HL-60/S4 treated with phorbol 12-myristate 13-acetate at 8.2 ng/mL for 4 days and 3 days (cell line): ENCODE data around the gene TOR3A.
"Not testable (repeated sequence)": the region's sequence is repeated elsewhere in the genome, so short reads cannot be mapped to it uniquely, and the experiment has no call there.

ENCODE experiments used
- in situ Hi-C: fragments of 300-500 bp; cut with MboI; formaldehyde crosslinking; loops from 2 replicates; pipeline ENCODE4 v1.15.0; 2022; ENCODE audit warnings: low sequenced_read_pairs

The TOR3A gene

DNA sequence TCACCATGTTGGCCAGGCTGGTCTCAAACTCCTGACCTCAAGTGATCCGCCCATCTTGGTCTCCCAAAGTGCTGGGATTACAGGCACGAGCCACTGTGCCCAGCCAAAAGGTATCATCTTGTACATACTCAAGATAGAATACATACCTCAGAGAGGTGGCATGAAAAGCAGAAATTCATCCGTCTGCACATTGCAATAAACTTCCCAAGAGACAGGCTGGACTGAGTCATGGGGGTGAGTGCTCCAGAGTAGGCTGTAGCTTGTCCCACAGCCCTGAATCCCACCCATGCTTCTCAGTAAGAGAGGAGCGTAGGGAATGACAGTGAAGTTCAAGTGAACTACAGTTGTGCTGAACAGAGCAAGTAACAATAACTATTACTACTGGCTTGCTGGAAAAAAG, 19.7 kb downstream of the TOR3A start:
- in situ Hi-C loops, result no loop called here

DNA sequence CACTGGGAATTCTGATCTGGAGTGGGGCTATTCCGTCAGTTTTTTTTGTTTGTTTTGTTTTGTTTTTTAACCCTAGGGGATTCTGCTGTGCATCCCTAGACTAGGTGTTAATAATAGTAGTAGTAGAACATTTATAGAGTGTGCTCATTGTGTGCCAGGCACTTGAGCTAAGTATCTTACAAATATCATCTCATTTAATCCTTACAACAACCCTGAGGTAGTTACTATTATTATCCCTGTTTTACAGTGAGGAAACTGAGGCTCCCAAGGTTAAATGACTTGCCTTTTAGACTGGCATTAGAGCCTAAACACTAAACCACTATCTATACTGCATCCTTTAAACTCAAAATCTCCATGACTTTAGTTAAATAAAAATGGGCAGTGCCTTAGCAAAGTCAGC, 22.1 kb downstream of the TOR3A start:
- in situ Hi-C loops, result no loop called here

DNA sequence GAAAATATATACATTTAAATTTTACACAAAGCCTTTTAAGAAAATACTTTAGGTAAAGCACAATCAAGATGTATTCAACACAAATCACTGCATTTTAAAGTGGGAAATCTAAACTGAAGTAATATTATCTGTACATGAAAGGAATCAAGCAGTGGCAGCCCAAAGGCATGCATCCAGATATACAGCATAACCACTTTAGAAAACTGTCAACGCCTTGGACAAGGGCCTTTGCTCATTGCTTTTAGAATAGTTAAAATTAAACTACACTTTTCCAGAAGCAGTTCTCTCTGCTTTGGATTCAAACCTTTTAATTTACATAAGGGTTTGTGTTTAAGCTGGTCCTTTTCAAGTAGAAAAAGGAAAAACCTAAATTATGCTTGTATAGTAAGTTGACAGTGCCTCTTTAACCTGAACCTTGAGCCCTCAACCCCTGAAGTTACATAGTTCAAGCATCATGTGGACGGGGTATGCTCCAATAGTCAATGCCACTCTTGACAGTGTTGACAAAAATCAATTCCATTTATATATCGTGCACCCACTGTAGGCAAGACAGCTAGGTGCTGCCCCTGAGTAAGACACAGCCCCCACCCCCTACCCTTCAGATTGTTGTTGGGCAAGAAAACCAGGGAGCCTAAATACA, 22.9 kb downstream of the TOR3A start:
- in situ Hi-C loops, result no loop called here

DNA sequence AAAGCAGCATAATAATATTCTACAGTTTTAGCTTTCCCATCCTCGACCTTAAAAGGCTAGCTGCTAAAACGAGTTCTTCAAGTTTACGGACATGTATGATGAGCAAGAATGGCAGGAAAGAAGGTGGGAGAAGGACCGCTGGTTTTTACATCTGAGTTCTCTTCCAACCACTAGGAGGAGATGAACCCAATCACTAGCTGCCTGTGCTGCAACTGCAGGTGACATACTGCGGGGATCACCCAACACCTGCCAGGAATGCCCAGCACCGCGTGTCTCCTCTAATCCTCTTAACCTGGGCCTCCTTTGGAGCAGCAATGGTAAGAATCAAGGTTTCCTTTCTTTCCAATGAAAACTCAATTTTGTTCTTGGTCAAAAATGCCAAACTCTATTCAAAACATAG, 23.5 kb downstream of the TOR3A start:
- in situ Hi-C loops, result no loop called here

DNA sequence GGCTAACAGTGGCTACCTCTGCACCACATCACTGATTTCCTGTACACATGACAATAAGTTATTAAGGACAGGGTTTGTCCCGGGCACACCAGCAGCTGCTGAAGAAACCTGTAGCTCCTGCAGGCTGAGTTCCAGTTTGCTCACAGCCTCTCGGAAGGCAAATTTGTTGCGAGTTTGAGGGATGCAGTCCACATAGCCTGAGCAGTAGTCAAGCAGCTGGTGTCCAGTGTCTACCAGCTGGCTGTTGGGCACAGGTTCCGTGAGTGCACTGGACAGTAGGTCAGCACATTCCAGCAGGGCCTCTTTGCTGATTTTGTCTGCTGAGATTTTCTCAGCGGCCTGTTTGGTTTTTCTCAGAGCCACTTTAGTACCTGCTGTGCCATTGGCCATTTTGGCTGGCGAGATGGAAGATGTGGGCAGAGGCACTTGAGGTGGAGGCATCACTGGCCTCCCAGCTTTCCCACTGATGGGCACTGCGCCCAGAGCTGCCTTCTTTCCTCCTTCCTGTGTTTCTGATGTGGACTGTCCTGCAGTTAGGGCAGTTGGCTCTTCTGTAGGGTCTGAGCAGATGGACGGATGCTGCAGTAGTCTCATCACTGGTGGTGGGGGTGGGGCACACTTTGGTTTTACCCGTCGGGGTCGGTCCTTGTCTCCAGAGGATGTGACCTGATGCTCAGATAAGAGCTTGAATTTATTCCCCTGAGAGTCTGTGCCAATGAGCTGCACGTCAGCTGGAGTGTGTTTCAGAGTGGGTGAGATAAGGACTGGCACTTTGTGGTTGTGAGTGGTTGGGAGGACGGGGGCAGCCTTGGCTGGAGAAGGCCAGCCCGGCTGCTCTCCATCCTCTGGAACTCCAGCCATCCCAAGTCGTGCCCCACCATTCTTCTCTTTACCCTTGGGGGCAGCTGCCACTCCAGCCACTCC, 26.1 kb downstream of the TOR3A start:
- in situ Hi-C loops, result no loop called here

DNA sequence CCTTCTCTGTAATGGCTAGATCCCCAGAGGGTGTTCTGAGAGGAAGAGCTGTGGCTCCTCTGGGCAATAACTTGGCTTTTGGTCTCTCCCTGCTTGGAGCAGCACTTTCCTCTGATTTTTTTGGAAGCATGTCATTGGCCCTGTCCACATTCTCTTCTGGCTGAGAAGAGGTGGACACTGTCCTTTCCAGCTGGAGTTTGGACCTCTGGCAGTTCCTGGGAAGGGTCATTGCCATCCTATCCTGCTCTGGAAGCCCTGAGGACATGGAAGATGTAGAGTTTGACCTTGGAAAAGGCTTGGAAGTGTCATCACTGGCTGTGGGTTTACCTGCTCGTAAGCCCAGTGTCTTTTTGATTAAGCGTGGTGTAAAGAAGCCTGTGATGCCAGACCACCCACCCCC, 26.8 kb downstream of the TOR3A start:
- in situ Hi-C loops, result no loop called here

DNA sequence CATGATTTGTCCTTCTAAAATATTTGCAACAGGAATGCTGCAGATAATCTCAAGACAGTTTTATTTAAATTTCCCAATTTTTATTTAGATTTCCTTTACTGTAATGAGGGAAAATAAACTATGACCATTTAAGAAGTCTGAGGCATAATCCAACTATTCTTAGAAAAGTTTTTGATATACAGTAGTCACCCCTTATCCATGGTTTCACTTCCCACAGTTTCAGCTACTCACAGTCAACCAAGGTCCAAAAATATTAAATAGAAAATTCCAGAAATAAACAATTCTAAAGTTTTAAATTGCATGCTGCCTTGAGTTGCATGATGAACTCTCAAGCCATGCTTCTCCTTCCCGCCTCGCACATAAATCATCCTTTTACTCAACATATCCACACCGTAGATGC, 33.3 kb downstream of the TOR3A start:
- in situ Hi-C loops, result no loop called here

DNA sequence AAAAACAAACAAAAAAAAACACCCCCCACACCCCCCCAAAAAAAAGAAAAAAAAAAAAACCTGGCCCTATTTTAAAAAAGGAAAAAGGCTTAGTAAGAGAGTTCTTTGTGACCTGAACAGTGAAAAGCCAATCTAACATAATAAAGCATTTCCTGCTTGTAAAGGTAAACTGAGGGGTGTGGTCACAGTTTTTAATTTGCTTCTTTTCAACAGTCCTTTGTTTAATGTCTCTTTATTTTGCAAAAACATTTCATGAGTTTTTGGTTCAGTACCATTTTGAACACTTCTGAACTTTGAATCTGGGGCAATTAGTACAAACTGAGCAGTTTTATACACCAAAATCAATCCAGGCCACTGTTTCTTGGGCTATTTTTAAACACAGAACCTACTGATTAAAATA, 37.6 kb downstream of the TOR3A start:
- in situ Hi-C loops, result no loop called here

DNA sequence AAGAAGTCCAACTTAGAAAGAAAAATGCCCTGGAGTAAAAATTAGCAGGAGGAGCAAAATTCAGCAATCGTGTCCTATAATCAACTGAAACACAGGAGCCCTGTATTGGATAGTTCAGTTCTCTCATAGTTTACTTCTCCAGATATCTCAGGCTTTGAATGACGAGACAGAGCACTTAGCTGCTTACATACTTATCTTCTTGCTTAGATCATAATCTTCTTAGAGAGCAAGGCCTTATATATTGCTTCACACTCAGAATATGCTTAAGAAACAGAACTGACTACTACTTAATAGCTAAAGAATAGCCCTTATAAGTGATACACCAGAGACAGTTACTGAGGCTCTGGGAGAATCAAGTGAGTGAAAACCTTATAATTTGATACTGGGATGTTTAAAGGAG, 38.9 kb downstream of the TOR3A start:
- in situ Hi-C loops, result no loop called here

DNA sequence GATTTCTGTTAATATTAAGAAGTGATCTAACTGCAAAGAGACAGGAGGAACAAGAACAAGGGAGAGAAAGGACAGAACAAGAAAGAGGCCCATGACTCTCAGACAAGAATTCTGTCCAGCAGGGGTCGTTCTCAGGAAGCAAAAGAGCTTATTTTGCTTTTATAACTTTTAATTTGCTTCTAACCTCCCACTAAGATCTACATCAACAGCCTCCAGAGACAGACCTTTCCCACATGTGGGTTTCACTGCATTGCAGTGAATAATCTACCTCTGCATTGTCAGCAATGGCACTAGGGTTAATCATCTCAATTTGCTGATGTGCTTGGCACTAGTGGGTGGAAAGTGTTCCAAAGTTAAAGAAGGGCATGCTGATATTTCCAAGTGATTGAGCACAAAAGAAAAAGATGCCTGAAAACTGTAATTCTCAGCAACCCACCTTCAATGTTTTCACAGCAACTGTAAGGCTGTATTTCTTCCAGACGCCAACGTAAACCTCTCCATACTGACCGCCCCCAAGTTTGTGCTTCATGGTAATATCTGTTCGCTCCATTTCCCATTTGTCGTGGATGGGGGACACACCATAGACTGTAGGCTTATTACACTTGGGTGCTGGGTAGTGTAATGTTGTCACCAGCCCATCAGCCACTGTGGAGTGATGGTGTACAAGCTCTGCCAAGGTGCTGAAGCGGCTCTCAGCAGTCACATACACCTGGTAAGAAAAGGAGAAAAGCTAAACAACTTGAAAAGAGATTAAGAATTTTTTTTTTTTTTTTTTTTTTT, 39.5 kb downstream of the TOR3A start:
- in situ Hi-C loops, result no loop called here

DNA sequence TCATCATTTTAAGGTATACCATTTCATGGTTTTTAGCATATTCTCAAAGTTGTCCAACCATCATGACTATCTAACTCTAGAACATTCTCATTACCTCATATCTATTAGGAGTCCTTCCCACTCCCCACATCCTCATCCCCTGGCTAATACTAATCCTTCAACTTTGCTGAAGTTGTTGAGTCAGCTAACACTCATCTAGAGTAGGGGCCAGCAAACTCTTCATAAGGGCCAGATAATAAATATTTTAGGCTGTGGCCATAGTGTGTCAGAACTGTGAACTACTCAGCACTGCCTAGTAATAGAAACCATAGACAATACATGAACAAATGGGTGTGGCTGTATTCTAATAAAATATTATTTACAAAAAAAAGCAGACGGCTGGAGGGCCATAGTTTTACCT, 43.0 kb downstream of the TOR3A start:
- in situ Hi-C loops, result no loop called here

DNA sequence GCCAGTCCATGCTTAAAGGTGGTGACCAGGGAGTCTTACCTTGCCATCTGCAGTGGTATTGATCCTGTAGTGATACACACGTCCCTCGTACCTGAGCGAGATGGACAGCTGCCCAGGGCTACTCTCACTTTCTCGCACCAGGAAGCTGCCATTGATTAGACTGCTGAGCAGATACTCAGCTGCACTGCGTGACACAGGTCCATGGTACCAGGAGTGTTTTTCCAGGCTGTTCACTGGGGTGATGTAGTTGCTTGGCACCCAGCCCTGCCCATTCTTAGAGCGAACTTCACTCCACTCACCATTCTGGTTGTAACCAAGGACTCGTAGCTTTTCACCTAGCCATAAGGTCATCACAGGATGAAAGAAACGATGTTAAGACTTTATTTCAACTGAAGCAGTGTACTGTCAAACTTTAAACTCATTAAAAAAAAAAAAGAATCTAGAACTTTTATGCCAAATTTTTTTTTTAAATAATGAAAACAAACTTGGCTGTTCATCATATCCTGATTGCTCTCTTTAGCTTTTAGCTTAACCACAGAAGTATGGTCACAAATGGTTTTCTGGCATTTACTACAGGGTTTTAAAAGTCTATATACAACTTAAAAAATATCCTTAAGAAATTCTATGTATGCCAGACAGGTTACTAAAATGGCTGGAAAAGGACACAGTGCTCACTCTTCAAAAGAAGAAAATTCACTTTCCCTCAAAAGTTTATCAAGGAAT, 44.6 kb downstream of the TOR3A start:
- in situ Hi-C loops, result no loop called here

DNA sequence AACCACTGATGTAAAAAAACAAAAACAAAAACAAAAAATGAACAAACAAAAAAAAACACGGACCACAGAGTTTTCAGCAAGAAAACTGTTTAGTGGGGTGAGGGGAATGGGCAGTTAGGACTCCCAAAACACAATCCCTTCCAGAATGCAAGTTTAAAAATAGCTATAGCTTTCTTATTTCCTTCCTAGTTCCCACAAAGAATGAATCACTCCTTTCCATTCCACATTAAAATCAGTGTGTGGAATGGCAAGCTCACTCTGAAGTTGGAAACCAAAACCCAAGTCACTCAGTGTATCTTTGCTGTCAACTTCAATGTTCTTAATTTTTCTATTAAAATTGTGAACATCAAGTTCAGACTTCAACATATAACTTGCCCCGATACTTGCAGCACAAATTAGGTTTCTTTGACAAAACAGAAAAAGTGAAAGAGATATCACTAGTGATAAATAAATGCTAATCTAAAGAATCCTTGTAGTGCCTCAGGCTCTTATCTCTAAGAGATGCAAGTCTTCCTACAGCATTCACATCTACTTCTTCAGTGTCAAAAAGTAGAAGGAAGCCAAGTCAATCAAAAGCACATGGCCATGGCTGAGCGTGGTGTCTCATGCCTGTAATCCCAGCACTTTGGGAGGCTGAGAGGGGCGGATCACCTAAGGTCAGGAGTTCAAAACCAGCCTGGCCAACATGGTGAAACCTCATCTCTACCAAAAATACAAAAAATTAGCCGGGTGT, 45.5 kb downstream of the TOR3A start:
- in situ Hi-C loops, result no loop called here

DNA sequence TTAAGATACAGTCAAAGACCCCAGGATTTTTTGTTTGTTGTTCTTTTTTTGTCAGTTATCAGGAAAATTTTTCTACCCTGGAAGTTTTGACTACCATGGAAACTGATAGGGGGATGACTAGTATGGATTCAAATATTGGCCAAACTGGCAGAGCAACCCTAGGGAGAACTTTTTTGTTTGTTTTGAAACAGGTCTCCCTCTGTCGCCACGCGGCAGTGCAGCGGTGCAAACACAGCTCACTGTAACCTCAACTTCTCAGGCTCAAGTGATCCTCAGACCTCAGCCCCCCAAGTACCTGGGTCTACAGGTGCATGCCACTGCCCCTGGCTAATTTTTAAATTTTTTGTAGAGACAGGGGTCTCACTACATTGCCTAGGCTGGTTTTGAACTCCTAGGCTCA, 46.6 kb downstream of the TOR3A start:
- in situ Hi-C loops, result no loop called here

DNA sequence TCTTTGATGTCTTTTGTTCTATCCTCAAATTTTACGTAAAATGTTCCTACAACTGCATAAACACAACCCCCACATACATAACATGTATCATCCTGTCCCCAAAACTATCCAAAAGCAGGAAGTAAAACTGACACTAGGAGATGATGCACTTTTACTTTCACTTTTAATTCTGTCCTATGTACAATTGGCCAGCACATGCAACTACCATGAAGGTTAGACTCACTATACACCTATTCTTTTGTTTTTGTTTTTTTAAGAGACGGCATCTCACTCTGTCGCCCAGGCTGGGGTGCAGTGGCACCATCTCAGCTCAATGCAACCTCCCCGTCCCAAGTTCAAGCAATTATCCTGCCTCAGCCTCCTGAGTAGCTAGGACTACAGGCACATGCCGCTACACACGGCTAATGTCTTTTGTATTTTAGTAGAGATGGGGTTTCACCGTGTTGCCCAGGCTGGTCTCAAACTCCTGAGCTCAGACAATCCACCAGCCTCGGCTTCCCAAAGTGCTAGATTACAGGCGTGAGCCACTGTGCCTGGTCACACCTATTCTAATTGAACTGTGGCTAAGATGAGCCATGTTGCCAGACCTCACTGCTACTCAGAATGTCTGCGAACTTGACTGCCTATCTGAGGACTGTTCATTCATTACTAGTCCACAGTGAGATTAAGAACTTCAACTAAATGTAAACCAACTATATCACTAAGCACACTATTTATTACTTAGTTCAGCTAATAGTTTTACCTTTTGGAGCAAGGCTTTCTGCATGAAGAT, 48.0 kb downstream of the TOR3A start:
- in situ Hi-C loops, result no loop called here

DNA sequence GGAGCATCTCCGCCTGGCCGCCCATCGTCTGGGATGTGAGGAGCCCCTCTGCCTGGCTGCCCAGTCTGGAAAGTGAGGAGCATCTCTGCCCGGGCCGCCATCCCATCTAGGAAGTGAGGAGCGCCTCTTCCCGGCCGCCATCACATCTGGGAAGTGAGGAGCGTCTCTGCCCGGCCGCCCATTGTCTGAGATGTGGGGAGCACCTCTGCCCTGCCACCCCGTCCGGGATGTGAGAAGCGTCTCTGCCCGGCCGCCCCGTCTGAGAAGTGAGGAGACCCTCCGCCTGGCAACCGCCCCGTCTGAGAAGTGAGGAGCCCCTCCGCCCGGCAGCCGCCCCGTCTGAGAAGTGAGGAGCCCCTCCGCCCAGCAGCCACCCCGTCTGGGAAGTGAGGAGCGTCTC, 53.3 kb downstream of the TOR3A start:
- in situ Hi-C loops, result not testable (repeated sequence)

DNA sequence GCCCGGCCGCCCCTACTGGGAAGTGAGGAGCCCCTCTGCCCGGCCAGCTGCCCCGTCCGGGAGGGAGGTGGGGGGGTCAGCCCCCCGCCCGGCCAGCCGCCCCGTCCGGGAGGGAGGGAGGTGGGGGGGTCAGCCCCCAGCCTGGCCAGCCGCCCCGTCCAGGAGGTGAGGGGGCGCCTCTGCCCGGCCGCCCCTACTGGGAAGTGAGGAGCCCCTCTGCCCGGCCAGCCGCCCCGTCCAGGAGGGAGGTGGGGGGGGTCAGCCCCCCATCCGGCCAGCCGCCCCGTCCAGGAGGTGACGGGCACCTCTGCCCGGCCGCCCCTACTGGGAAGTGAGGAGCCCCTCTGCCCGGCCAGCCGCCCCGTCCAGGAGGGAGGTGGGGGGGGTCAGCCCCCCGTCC, 53.8 kb downstream of the TOR3A start:
- in situ Hi-C loops, result not testable (repeated sequence)

DNA sequence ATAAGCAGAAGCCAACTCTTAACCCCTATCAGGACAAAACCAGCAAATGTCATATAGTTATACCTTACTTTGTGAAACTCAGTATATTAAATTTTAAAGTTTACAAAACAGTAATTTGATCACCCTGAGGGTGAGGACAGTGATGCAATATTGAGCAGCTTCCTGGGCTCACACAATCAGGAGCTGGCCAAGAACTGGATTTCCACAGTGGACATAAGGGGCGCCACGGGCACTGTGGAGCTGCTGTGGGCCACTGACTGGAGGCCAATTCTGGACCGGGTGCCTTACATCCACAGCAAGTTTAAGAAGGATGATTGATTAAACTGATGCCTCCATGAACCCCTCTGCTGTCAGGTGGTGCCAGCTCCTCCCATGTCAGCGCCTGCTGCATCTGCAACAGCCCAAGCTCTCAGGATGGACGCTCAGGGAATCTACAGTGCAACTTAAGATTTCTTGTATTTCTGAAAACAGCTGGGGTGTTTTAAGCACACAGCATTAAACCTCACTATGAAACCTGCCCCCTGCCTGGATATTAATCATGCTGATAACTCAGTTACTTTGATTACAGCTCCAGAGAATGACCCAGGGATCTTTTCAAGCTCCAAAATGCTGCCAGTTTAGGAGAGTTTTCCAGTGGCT, 55.9 kb downstream of the TOR3A start:
- in situ Hi-C loops, result no loop called here

DNA sequence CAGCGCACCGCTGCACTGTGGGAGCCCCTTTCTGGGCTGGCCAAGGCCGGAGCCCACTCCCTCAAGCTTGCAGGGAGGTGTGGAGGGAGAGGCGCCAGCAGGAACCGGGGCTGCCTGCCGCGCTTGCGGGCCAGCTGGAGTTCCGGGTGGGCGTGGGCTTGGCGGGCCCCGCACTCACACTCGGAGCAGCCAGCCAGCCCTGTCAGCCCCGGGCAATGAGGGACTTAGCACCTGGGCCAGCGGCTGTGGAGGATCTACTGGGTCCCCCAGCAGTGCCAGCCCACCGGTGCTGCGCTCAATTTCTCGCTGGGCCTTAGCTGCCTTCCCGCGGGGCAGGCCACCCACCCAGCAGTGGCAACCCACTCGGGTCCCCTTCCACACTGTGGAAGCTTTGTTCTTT, 56.9 kb downstream of the TOR3A start:
- in situ Hi-C loops, result not testable (repeated sequence)
